ENCODE measurements around the gene HPCA. TPM values are rescaled to one million over a fixed set of nuclear protein-coding genes. Genes with fewer than 3 reads are reported as not detected.
A peak's percentile ranks its signal among the peaks of the same experiment; 100 is the strongest.

Gene HPCA
- total RNA-seq, 2 experiments from 2014 or later = 0.29 TPM; not detected in 1

DNA sequence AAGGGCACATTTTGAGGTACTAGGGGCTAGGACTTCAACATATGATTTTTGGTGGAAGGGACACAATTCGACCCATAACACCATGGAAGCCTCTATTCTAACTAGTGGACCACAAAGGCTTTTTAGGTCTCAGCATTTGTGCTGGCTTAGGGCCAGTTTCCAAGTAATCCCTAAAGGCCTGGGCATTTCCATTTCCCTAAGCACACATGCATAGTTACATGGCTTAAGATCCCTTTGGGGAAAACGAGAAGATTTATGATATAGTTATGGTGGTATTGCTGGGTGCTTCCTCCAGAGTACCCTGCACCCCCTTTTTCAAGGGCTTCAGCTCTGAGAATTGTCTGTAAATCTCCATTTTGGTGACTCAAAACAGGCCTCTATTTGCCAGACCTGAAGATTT is 43.1 kb downstream of the HPCA start:
- Mint-ChIP-seq H3K4me3 (no peak overlapping the region), H3K36me3 (no peaks in the 10 kb centered on the region), H3K27ac (no peak overlapping the region), H3K4me1 (ENCODE audit: low read depth) (peaks cover 18% of the 10 kb centered on the region), H3K9me3 (no peaks in the 10 kb centered on the region), H3K27me3 (peaks cover 21% of the 10 kb centered on the region)
- intact Hi-C loops (cut with micrococcal nuclease) = no loop called here
- POLR2A ChIA-PET = no interaction called here
- CTCF ChIA-PET = interaction anchor here (1.2 to 6.5 kb wide), 3 partner anchors 53 to 158 kb away, joined by 3 to 52 read pairs (median 6); no protein-coding TSS in a partner anchor
- no peak for DNase-seq

GRCh38 chr1:32931760-32932159 is 45.5 kb downstream of the HPCA start:
- Mint-ChIP-seq H3K4me1 (ENCODE audit: low read depth) (peaks cover 12% of the 10 kb centered on the region), H3K4me3 (no peak overlapping the region), H3K27me3 (peaks cover 2% of the 10 kb centered on the region), H3K36me3 (peaks cover 9% of the 10 kb centered on the region), H3K9me3 (no peaks in the 10 kb centered on the region), H3K27ac (no peak overlapping the region)
- intact Hi-C loops (cut with micrococcal nuclease) = loop anchor here (10.0 kb wide), 1 partner anchor 153 kb away; the partner anchor contains the start of gene AZIN2
- no peak for DNase-seq
- ChIA-PET CTCF (interaction anchor here (0.7 to 6.5 kb wide), 13 partner anchors 11 to 197 kb away, joined by 3 to 133 read pairs (median 7); partner anchors contain the start of gene AZIN2), POLR2A (interaction anchor here (1.3 kb wide), 1 partner anchor 9 kb away, joined by 3 read pairs; no protein-coding TSS in a partner anchor)

GRCh38 chr1:32933742-32934322 is 47.5 kb downstream of the HPCA start:
- ChIA-PET CTCF (interaction anchor here (0.7 to 6.5 kb wide), 31 partner anchors 13 to 193 kb away, joined by 3 to 133 read pairs (median 4); partner anchors contain the start of gene AZIN2), POLR2A (interaction anchor here (2.5 kb wide), 1 partner anchor 31 kb away, joined by 10 read pairs; the partner anchor contains the start of gene RNF19B)
- no peak for DNase-seq
- Mint-ChIP-seq H3K36me3 (peaks cover 23% of the 10 kb centered on the region), H3K4me3 (no peak overlapping the region), H3K27ac (peak overlapping the region; percentile 42), H3K9me3 (no peaks in the 10 kb centered on the region), H3K4me1 (ENCODE audit: low read depth) (peaks cover 25% of the 10 kb centered on the region), H3K27me3 (no peaks in the 10 kb centered on the region)
- intact Hi-C loops (cut with micrococcal nuclease) = loop anchor here (1.0 to 10.0 kb wide), 3 partner anchors 70 to 151 kb away; partner anchors contain the start of gene AZIN2

GRCh38 chr1:32934535-32934934 is 48.2 kb downstream of the HPCA start:
- intact Hi-C loops (cut with micrococcal nuclease) = loop anchor here (10.0 kb wide), 1 partner anchor 150 kb away; the partner anchor contains the start of gene AZIN2
- H3K36me3 Mint-ChIP-seq = peaks cover 25% of the 10 kb centered on the region
- H3K9me3 Mint-ChIP-seq = no peaks in the 10 kb centered on the region
- H3K4me3 Mint-ChIP-seq = no peak overlapping the region
- no peak for DNase-seq
- POLR2A ChIA-PET = interaction anchor here (2.1 to 2.5 kb wide), 2 partner anchors 30 to 146 kb away, joined by 6 to 10 read pairs; partner anchors contain the start of genes AZIN2 and RNF19B
- peaks cover 30% of the 10 kb centered on the region for H3K4me1 Mint-ChIP-seq (ENCODE audit: low read depth)
- no peaks in the 10 kb centered on the region for H3K27me3 Mint-ChIP-seq
- no peak overlapping the region for H3K27ac Mint-ChIP-seq
- CTCF ChIA-PET = interaction anchor here (0.9 to 6.5 kb wide), 19 partner anchors 12 to 193 kb away, joined by 3 to 133 read pairs (median 4); no protein-coding TSS in a partner anchor

GRCh38 chr1:32937061-32937460 is 50.8 kb downstream of the HPCA start:
- peaks cover 28% of the 10 kb centered on the region for H3K36me3 Mint-ChIP-seq
- H3K27ac Mint-ChIP-seq = peak overlapping the region; percentile 69
- no peak for DNase-seq
- H3K9me3 Mint-ChIP-seq = no peaks in the 10 kb centered on the region
- CTCF ChIA-PET = interaction anchor here (4.5 kb wide), 1 partner anchor 118 kb away, joined by 27 read pairs; no protein-coding TSS in a partner anchor
- no peak overlapping the region for H3K4me3 Mint-ChIP-seq
- POLR2A ChIA-PET = no interaction called here
- intact Hi-C loops (cut with micrococcal nuclease) = loop anchor here (5.0 to 10.0 kb wide), 2 partner anchors 100 to 148 kb away; partner anchors contain the start of genes AK2 and AZIN2
- peaks cover 42% of the 10 kb centered on the region for H3K4me1 Mint-ChIP-seq (ENCODE audit: low read depth)
- H3K27me3 Mint-ChIP-seq = no peaks in the 10 kb centered on the region

DNA sequence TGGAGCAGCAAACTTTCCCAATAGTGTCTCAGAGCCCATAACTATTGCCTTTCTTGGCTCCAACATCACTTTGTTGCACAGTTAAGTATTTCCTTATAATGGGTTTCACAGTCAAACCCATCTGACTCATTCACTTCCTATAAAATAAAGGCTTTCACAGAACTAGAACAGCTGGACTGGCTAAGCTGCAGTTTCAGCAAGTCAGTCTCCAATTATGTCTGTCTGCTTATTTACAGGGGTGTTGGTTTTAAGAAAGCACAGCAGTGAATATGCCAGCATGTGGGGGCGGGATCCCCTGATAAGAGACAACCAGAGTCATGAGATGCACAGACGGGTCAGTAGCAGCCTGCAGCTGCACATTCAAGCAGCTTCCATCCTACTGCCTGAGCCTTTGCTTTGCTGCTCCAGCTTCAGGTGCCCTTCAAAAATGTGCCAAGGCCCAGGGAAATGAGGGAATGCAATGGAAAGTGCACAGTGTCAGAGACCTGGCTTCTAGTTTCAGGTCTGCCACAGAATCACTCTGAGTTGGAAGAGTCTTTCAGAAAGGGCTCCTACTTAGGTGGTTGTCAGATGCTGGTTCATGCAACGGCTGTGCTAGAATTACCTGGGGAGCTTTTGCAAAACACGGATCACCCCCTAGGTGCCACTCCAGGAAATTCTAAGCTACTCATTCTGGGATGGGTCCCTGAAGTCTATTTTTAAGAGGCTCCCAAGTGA is 53.5 kb downstream of the HPCA start:
- POLR2A ChIA-PET = interaction anchor here (0.9 to 1.1 kb wide), 3 partner anchors 8 to 82 kb away, joined by 3 to 5 read pairs (median 3); no protein-coding TSS in a partner anchor

DNA sequence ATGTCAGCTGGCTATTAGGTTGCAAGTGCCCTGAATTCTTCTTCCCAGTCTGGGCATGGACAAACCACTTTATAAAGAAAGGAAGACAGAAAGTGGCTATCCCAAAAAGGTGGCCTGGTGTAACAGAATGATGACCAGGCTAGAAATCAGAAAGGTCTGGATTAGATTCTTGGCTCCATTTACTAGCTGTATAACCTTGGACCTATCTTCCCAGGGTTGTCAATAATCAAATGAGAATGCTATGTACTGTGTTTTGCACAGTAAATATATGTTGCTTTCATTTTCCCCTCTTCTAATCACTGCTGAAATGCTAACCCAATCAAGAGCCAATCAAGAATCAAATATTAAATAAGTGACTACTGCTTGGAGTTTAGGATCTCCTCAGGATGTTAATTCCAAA is 57.9 kb downstream of the HPCA start:
- H3K4me1 Mint-ChIP-seq (ENCODE audit: low read depth) = peaks cover 32% of the 10 kb centered on the region
- no peaks in the 10 kb centered on the region for H3K27me3 Mint-ChIP-seq
- H3K27ac Mint-ChIP-seq = no peak overlapping the region
- ChIA-PET POLR2A (interaction anchor here (0.9 kb wide), 1 partner anchor 10 kb away, joined by 3 read pairs; no protein-coding TSS in a partner anchor), CTCF (interaction anchor here (0.7 to 1.5 kb wide), 4 partner anchors 9 to 111 kb away, joined by 3 to 5 read pairs (median 3); no protein-coding TSS in a partner anchor)
- H3K4me3 Mint-ChIP-seq = no peak overlapping the region
- intact Hi-C loops (cut with micrococcal nuclease) = no loop called here
- DNase-seq = no peak
- no peaks in the 10 kb centered on the region for H3K9me3 Mint-ChIP-seq
- H3K36me3 Mint-ChIP-seq = peaks cover 61% of the 10 kb centered on the region

More for the DNA sequence above, 53.5 kb downstream of the HPCA start:
- Mint-ChIP-seq H3K4me3 (no peak overlapping the region), H3K36me3 (peaks cover 51% of the 10 kb centered on the region), H3K9me3 (no peaks in the 10 kb centered on the region), H3K4me1 (ENCODE audit: low read depth) (peaks cover 43% of the 10 kb centered on the region), H3K27ac (peak overlapping the region; percentile 72), H3K27me3 (no peaks in the 10 kb centered on the region)
- intact Hi-C loops (cut with micrococcal nuclease) = loop anchor here (5.0 to 10.0 kb wide), 2 partner anchors 97 to 145 kb away; partner anchors contain the start of genes AK2 and AZIN2
- peak; percentile 65 for DNase-seq
- CTCF ChIA-PET = interaction anchor here (1.0 to 4.5 kb wide), 5 partner anchors 9 to 187 kb away, joined by 3 to 27 read pairs (median 5); no protein-coding TSS in a partner anchor

Other genes starting within 250 kb of the HPCA start
- 10 to 100 TPM; 64.8 to 67.4 TPM for gene ZBTB8OS, start 235.9 kb upstream of the HPCA start, total RNA-seq
- gene RBBP4, start 235.3 kb upstream of the HPCA start, total RNA-seq = 100 to 1,000 TPM; 325 to 334 TPM
- gene SYNC, start 183.7 kb upstream of the HPCA start, total RNA-seq = not detected
- gene YARS1, start 69.1 kb upstream of the HPCA start, total RNA-seq = 100 to 1,000 TPM; 208 to 213 TPM
- gene S100PBP, start 68.8 kb upstream of the HPCA start, total RNA-seq = 10 to 100 TPM; 30.4 to 32.7 TPM
- not detected for gene FNDC5, start 15.6 kb upstream of the HPCA start, total RNA-seq
- 1 to 10 TPM; 3.6 to 4.0 TPM for gene TMEM54, start 14.9 kb downstream of the HPCA start, total RNA-seq
- gene RNF19B, start 78.3 kb downstream of the HPCA start, total RNA-seq = 10 to 100 TPM; 72.4 to 72.8 TPM
- 100 to 1,000 TPM; 325 to 328 TPM for gene AK2, start 150.4 kb downstream of the HPCA start, total RNA-seq
- 1 to 10 TPM; 2.5 to 2.9 TPM for gene AZIN2, start 194.7 kb downstream of the HPCA start, total RNA-seq